Neural cell (in vitro differentiated cells): ENCODE results near the gene HEATR1. TPM values are rescaled to one million over a fixed set of nuclear protein-coding genes. Genes with fewer than 3 reads are reported as not detected.

ENCODE experiments used
- H2AFZ ChIP-seq: fragments of 200-600, 300-800 bp; sonication (generic), shearing (Covaris generic); 2 replicates; pipeline ENCODE4 v1.6.0; 2014; ENCODE audit warnings: low read depth, mild to moderate bottlenecking, antibody characterized with exemption, low read length, moderate library complexity
- H3F3A ChIP-seq: fragments of 200-600 bp; shearing (Covaris generic); 2 replicates; pipeline ENCODE4 v1.6.1; 2016; ENCODE audit warnings: mild to moderate bottlenecking, moderate library complexity, mixed read lengths, antibody characterized with exemption, low read length; ENCODE audit not compliant: insufficient read depth, poor library complexity, severe bottlenecking
- H3K27ac ChIP-seq: fragments of 200-600, 300-800 bp; sonication (generic), shearing (Covaris generic); 2 replicates; pipeline ENCODE4 v1.5.1; 2014; ENCODE audit warnings: mild to moderate bottlenecking, low read length, moderate library complexity
- H3K27me3 ChIP-seq: fragments of 300-800, 200-600 bp; sonication (generic), shearing (Covaris generic); 2 replicates; pipeline ENCODE4 v1.6.0; 2014; ENCODE audit warnings: mild to moderate bottlenecking, low read depth, low read length, moderate library complexity; ENCODE audit not compliant: insufficient read depth
- H3K36me3 ChIP-seq: fragments of 300-800, 200-600 bp; sonication (generic), shearing (Covaris generic); 2 replicates; pipeline ENCODE4 v1.5.1; 2014; ENCODE audit warnings: mild to moderate bottlenecking, antibody characterized with exemption, low read length, moderate library complexity; ENCODE audit not compliant: insufficient read depth
- H3K4me2 ChIP-seq: fragments of 300-800, 200-600 bp; sonication (generic), shearing (Covaris generic); 2 replicates; pipeline ENCODE4 v1.6.0; 2014; ENCODE audit warnings: mild to moderate bottlenecking, low read length
- H3K4me3 ChIP-seq: fragments of 300-800, 200-600 bp; sonication (generic), shearing (Covaris generic); 2 replicates; pipeline ENCODE4 v1.5.1; 2014; ENCODE audit warnings: mild to moderate bottlenecking, low read length, moderate library complexity
- H3K79me2 ChIP-seq: fragments of 200-600 bp; shearing (Covaris generic); replicated peaks from 2 replicates; pipeline ENCODE4 v1.6.0; 2014; ENCODE audit warnings: mild to moderate bottlenecking, low read length, moderate library complexity; ENCODE audit not compliant: insufficient read depth
- H3K9ac ChIP-seq: fragments of 300-800, 200-600 bp; sonication (generic), shearing (Covaris generic); 2 replicates; pipeline ENCODE4 v1.6.1; 2016; ENCODE audit warnings: mild to moderate bottlenecking, low read length, mixed read lengths
- H3K9me2 ChIP-seq: fragments of 200-600 bp; shearing (Covaris generic); 2 replicates; pipeline ENCODE4 v1.6.1; 2016; ENCODE audit warnings: mild to moderate bottlenecking, low read length, mixed read lengths; ENCODE audit not compliant: insufficient read depth
- H3K9me3 ChIP-seq: fragments of 200-600, 300-800 bp; sonication (generic), shearing (Covaris generic); 2 replicates; pipeline ENCODE4 v1.6.1; 2016; ENCODE audit warnings: mild to moderate bottlenecking, mixed run types, low read length, moderate library complexity, mixed read lengths
- H4K20me1 ChIP-seq: fragments of 200-600 bp; shearing (Covaris generic); 2 replicates; pipeline ENCODE4 v1.6.1; 2016; ENCODE audit warnings: mild to moderate bottlenecking, mixed run types; ENCODE audit not compliant: insufficient read depth
- EP300 ChIP-seq: fragments of 450-650 bp; conservative IDR thresholded peaks from 2 replicates; pipeline ENCODE4 v1.6.1; 2014; ENCODE audit warnings: antibody characterized with exemption, mild to moderate bottlenecking, moderate library complexity; ENCODE audit not compliant: poor library complexity, severe bottlenecking
- EZH2 ChIP-seq: fragments of 200-600, 300-800 bp; shearing (Covaris generic), sonication (generic); IDR thresholded peaks from 2 replicates; pipeline ENCODE4 v1.6.1; 2014; ENCODE audit warnings: antibody characterized with exemption, low read length, borderline replicate concordance, mild to moderate bottlenecking; ENCODE audit not compliant: insufficient read depth, poor library complexity, severe bottlenecking
- MXI1 ChIP-seq: fragments of 450-650 bp; conservative IDR thresholded peaks from 2 replicates; pipeline ENCODE4 v1.6.1; 2014; ENCODE audit warnings: antibody characterized with exemption, mild to moderate bottlenecking; ENCODE audit not compliant: poor library complexity, severe bottlenecking
- POLR2AphosphoS5 ChIP-seq: IDR thresholded peaks from 2 replicates; pipeline ENCODE4 v1.6.1; 2012
- RAD21 ChIP-seq: fragments of 450-650 bp; conservative IDR thresholded peaks from 2 replicates; pipeline ENCODE4 v1.6.1; 2014; ENCODE audit warnings: antibody characterized with exemption, mild to moderate bottlenecking, moderate library complexity
- SMC3 ChIP-seq: fragments of 450-650 bp; conservative IDR thresholded peaks from 2 replicates; pipeline ENCODE4 v1.6.1; 2014; ENCODE audit warnings: antibody characterized with exemption, mild to moderate bottlenecking, moderate library complexity; ENCODE audit not compliant: poor library complexity
- TAF1 ChIP-seq: IDR thresholded peaks from 2 replicates; pipeline ENCODE4 v1.6.1; 2012; ENCODE audit warnings: low read depth
- polyA plus RNA-seq: library from polyadenylated mRNA; depleted of rRNA; stranded (reverse); fragments of >200 nt; gene quantifications from 2 replicates; pipeline ENCODE4 v1.2.3, GENCODE V29; 2014
- TF ChIP-seq, protein P1 (sequence below): IDR thresholded peaks from 2 replicates; pipeline ENCODE4 v1.6.1; 2012; ENCODE audit warnings: borderline replicate concordance
- TF ChIP-seq, protein P2 (sequence below): fragments of 450-650 bp; IDR thresholded peaks from 2 replicates; pipeline ENCODE4 v1.5.1; 2014; ENCODE audit warnings: antibody characterized with exemption, mild to moderate bottlenecking, moderate library complexity; ENCODE audit not compliant: poor library complexity, severe bottlenecking

Gene HEATR1
- polyA plus RNA-seq, 1 donor from 2014 or later: 5.9 TPM

DNA sequence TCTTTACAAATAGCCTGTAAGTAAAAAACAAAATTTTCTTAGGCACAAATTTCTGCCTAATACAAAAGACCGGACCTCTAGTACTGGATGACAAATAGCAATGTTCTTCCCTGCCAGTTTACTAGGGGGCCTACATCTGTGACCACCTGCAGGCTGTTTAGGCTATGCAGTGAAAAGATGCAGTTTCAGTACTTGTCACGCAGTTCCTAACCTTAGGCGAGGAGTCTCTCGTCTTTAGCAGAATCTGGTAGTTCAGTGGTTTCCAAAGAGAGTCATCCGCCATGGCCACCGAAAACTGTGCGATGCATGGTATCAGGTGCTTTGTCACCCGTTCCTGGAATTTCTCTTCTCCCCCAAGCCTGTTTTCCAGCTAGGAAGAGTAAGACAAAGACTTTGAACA is 50.9 kb downstream of the HEATR1 start:
- H3K27me3 ChIP-seq: no peaks in the 10 kb centered on the region
- no peak overlapping the region for H3K4me2 ChIP-seq
- no peak overlapping the region for H2AFZ ChIP-seq
- H3K36me3 ChIP-seq: peaks cover 13% of the 10 kb centered on the region
- H4K20me1 ChIP-seq: no peaks in the 10 kb centered on the region
- H3K9ac ChIP-seq: no peak overlapping the region
- TF ChIP-seq, protein P1, sequence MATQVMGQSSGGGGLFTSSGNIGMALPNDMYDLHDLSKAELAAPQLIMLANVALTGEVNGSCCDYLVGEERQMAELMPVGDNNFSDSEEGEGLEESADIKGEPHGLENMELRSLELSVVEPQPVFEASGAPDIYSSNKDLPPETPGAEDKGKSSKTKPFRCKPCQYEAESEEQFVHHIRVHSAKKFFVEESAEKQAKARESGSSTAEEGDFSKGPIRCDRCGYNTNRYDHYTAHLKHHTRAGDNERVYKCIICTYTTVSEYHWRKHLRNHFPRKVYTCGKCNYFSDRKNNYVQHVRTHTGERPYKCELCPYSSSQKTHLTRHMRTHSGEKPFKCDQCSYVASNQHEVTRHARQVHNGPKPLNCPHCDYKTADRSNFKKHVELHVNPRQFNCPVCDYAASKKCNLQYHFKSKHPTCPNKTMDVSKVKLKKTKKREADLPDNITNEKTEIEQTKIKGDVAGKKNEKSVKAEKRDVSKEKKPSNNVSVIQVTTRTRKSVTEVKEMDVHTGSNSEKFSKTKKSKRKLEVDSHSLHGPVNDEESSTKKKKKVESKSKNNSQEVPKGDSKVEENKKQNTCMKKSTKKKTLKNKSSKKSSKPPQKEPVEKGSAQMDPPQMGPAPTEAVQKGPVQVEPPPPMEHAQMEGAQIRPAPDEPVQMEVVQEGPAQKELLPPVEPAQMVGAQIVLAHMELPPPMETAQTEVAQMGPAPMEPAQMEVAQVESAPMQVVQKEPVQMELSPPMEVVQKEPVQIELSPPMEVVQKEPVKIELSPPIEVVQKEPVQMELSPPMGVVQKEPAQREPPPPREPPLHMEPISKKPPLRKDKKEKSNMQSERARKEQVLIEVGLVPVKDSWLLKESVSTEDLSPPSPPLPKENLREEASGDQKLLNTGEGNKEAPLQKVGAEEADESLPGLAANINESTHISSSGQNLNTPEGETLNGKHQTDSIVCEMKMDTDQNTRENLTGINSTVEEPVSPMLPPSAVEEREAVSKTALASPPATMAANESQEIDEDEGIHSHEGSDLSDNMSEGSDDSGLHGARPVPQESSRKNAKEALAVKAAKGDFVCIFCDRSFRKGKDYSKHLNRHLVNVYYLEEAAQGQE: no peak
- TF ChIP-seq TAF1 (no peak), RAD21 (no peak), EZH2 (no peak), MXI1 (no peak), EP300 (no peak), SMC3 (no peak), POLR2AphosphoS5 (no peak)
- TF ChIP-seq, protein P2, sequence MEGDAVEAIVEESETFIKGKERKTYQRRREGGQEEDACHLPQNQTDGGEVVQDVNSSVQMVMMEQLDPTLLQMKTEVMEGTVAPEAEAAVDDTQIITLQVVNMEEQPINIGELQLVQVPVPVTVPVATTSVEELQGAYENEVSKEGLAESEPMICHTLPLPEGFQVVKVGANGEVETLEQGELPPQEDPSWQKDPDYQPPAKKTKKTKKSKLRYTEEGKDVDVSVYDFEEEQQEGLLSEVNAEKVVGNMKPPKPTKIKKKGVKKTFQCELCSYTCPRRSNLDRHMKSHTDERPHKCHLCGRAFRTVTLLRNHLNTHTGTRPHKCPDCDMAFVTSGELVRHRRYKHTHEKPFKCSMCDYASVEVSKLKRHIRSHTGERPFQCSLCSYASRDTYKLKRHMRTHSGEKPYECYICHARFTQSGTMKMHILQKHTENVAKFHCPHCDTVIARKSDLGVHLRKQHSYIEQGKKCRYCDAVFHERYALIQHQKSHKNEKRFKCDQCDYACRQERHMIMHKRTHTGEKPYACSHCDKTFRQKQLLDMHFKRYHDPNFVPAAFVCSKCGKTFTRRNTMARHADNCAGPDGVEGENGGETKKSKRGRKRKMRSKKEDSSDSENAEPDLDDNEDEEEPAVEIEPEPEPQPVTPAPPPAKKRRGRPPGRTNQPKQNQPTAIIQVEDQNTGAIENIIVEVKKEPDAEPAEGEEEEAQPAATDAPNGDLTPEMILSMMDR: no peak
- H3K79me2 ChIP-seq: no peaks in the 10 kb centered on the region
- no peaks in the 10 kb centered on the region for H3F3A ChIP-seq
- no peaks in the 10 kb centered on the region for H3K9me2 ChIP-seq
- no peak overlapping the region for H3K4me3 ChIP-seq
- H3K9me3 ChIP-seq: no peaks in the 10 kb centered on the region
- H3K27ac ChIP-seq: no peak overlapping the region

DNA sequence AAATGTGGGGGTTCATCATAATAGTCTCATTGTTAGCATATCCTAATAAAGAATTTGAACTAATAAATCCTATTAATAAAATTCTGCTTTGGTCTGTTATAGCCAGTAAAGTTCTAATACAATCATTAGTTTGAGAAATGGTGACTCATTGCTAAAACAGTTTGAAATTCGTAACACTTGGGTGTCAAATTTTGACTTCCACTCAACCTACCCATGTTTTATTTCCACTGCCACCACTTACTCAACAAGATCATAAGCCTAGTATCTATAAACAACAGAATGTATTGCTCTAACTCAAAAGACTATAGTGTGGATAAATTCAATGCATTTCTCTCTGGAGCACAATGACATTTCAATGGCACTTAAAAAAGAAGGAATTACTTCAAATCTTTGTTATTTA is 51.4 kb downstream of the HEATR1 start:
- H3K4me2 ChIP-seq: no peak overlapping the region
- no peak overlapping the region for H3K9ac ChIP-seq
- no peak overlapping the region for H2AFZ ChIP-seq
- no peaks in the 10 kb centered on the region for H3K9me3 ChIP-seq
- no peaks in the 10 kb centered on the region for H3F3A ChIP-seq
- TF ChIP-seq SMC3: no peak
- TF ChIP-seq, protein P2: no peak
- TF ChIP-seq EZH2: no peak
- TF ChIP-seq POLR2AphosphoS5: no peak
- TF ChIP-seq, protein P1: no peak
- TF ChIP-seq RAD21: no peak
- TF ChIP-seq EP300: no peak
- no peak for TF ChIP-seq MXI1
- TF ChIP-seq TAF1: no peak
- no peaks in the 10 kb centered on the region for H3K9me2 ChIP-seq
- H3K27ac ChIP-seq: no peak overlapping the region
- no peak overlapping the region for H3K4me3 ChIP-seq
- no peaks in the 10 kb centered on the region for H3K27me3 ChIP-seq
- H4K20me1 ChIP-seq: no peaks in the 10 kb centered on the region
- H3K79me2 ChIP-seq: no peaks in the 10 kb centered on the region
- peaks cover 13% of the 10 kb centered on the region for H3K36me3 ChIP-seq
